ENCODE results near the gene PSMD10.

The PSMD10 gene

GRCh38 chrX:108059801-108060200, 31.5 kb downstream of the PSMD10 start:
- TF ChIP-seq CTCF (IDR thresholded peaks at IDR 0.05): no peak
- no peaks in the 10 kb centered on the region for H3K4me1 ChIP-seq (ENCODE audit: control insufficient read depth in 1 of 2, insufficient read depth in 1 of 2, low read depth in 1 of 2, low read length in 1 of 2)
- no peaks in the 10 kb centered on the region for H3K36me3 ChIP-seq
- no peaks in the 10 kb centered on the region for H3K27me3 ChIP-seq
- H3K4me3 ChIP-seq (ENCODE audit: low read depth in 1 of 2, low read length in 1 of 2): no peak overlapping the region
- H3K27ac ChIP-seq: no peak overlapping the region
- no peaks in the 10 kb centered on the region for H3K9me3 ChIP-seq

GRCh38 chrX:108055546-108055945, 35.8 kb downstream of the PSMD10 start:
- H3K27me3 ChIP-seq: no peaks in the 10 kb centered on the region
- H3K27ac ChIP-seq: no peak overlapping the region
- H3K9me3 ChIP-seq: no peaks in the 10 kb centered on the region
- TF ChIP-seq CTCF (IDR thresholded peaks at IDR 0.05): no peak
- peaks cover 0 to 6% of the 10 kb centered on the region in 2 experiments for H3K4me1 ChIP-seq (ENCODE audit: control insufficient read depth in 1 of 2, insufficient read depth in 1 of 2, low read depth in 1 of 2, low read length in 1 of 2)
- no peaks in the 10 kb centered on the region for H3K36me3 ChIP-seq
- no peak overlapping the region for H3K4me3 ChIP-seq (ENCODE audit: low read depth in 1 of 2, low read length in 1 of 2)

- Histone ChIP-seq H3K4me3 (ENCODE audit: low read depth in 1 of 2, low read length in 1 of 2) (no peak overlapping the region), H3K9me3 (no peaks in the 10 kb centered on the region), H3K4me1 (ENCODE audit: control insufficient read depth in 1 of 2, insufficient read depth in 1 of 2, low read depth in 1 of 2, low read length in 1 of 2) (peaks cover 0 to 24% of the 10 kb centered on the region in 2 experiments), H3K27ac (no peak overlapping the region), H3K27me3 (no peaks in the 10 kb centered on the region), H3K36me3 (no peaks in the 10 kb centered on the region)
- no peak for TF ChIP-seq CTCF (IDR thresholded peaks at IDR 0.05)
Measured at GRCh38 chrX:108053218-108053617, 38.1 kb downstream of the PSMD10 start.

- Histone ChIP-seq H3K27me3 (no peaks in the 10 kb centered on the region), H3K27ac (peak overlapping the region; percentile 74), H3K4me1 (ENCODE audit: control insufficient read depth in 1 of 2, insufficient read depth in 1 of 2, low read depth in 1 of 2, low read length in 1 of 2) (peaks cover 0 to 24% of the 10 kb centered on the region in 2 experiments), H3K36me3 (no peaks in the 10 kb centered on the region), H3K4me3 (ENCODE audit: low read depth in 1 of 2, low read length in 1 of 2) (no peak overlapping the region), H3K9me3 (no peaks in the 10 kb centered on the region)
- TF ChIP-seq CTCF (IDR thresholded peaks at IDR 0.05): no peak
Measured at GRCh38 chrX:108049649-108050048, 41.7 kb downstream of the PSMD10 start.

GRCh38 chrX:108044554-108045256, 46.6 kb downstream of the PSMD10 start, which contains the start of gene VSIG1:
Gene VSIG1 (plus strand): TSS chrX:108045065. CDS start chrX:108045131, 66 bp downstream.
- peaks cover 0 to 10% of the 10 kb centered on the region in 2 experiments for H3K4me1 ChIP-seq (ENCODE audit: control insufficient read depth in 1 of 2, insufficient read depth in 1 of 2, low read depth in 1 of 2, low read length in 1 of 2)
- H3K9me3 ChIP-seq: no peaks in the 10 kb centered on the region
- no peak for TF ChIP-seq CTCF (IDR thresholded peaks at IDR 0.05)
- H3K27me3 ChIP-seq: no peaks in the 10 kb centered on the region
- no peak within 1 kb of the TSS for H3K4me3 ChIP-seq (ENCODE audit: low read depth in 1 of 2, low read length in 1 of 2)
- no peaks in the 10 kb centered on the region for H3K36me3 ChIP-seq
- H3K27ac ChIP-seq: no peak within 1 kb of the TSS

Data from neutrophil (primary cell).